Raji (cell line): Measurements from ENCODE around the gene BNIP1.

ENCODE experiments used
- POLR2A ChIP-seq: IDR thresholded peaks from 2 replicates; pipeline ENCODE4 v1.6.1; 2011; ENCODE audit warnings: low read depth, low read length, control low read depth; ENCODE audit not compliant: insufficient read depth

BNIP1 gene

GRCh38 chr5:173197375-173197891 is 53.1 kb downstream of the BNIP1 start:
- TF ChIP-seq POLR2A, result no peak

- TF ChIP-seq POLR2A, result no peak
Observed at GRCh38 chr5:173198049-173198448, 53.7 kb downstream of the BNIP1 start.

- no peak for TF ChIP-seq POLR2A
Observed at GRCh38 chr5:173200356-173200755, 56.0 kb downstream of the BNIP1 start.

- TF ChIP-seq POLR2A, result no peak
Observed at GRCh38 chr5:173201636-173202265, 57.4 kb downstream of the BNIP1 start.

GRCh38 chr5:173202266-173202875 is 58.0 kb downstream of the BNIP1 start:
- TF ChIP-seq POLR2A, result no peak

GRCh38 chr5:173204185-173204979 is 60.1 kb downstream of the BNIP1 start:
- no peak for TF ChIP-seq POLR2A

GRCh38 chr5:173205916-173206315 is 61.6 kb downstream of the BNIP1 start:
- TF ChIP-seq POLR2A, result no peak

GRCh38 chr5:173208296-173208695 is 64.0 kb downstream of the BNIP1 start:
- TF ChIP-seq POLR2A, result no peak

GRCh38 chr5:173210877-173211276 is 66.5 kb downstream of the BNIP1 start:
- no peak for TF ChIP-seq POLR2A

- no peak for TF ChIP-seq POLR2A
Observed at GRCh38 chr5:173211284-173211683, 67.0 kb downstream of the BNIP1 start.

GRCh38 chr5:173213236-173213933 is 69.1 kb downstream of the BNIP1 start:
- TF ChIP-seq POLR2A, result no peak
